Naive B cell (primary cell): ENCODE data around the gene DUSP9. TPM values are rescaled to one million over a fixed set of nuclear protein-coding genes. Genes with fewer than 3 reads are reported as not detected.
"Not testable (repeated sequence)": the region's sequence is repeated elsewhere in the genome, so short reads cannot be mapped to it uniquely, and the experiment has no call there.

Experiments used
- ATAC-seq, 2 donors: fragments of 150-1000 bp; cut with Tn5 transposase; 2 replicates each; pipeline ENCODE4 v1.10.0; 2021; ENCODE audit warnings: low read depth in 2 of 2, mild to moderate bottlenecking in 2 of 2, moderate library complexity in 2 of 2
- DNase-seq: peaks from one replicate; pipeline ENCODE4 v3.0.0; 2022
- H3K27ac Mint-ChIP-seq, 6 donors: one replicate each; pipeline ENCODE4 v1.8.0; 2020 to 2022; ENCODE audit warnings: mild to moderate bottlenecking in 6 of 6, mixed read lengths in 6 of 6, moderate library complexity in 5 of 6, inconsistent platforms in 2 of 6
- H3K27me3 Mint-ChIP-seq, 3 donors: one replicate each; pipeline ENCODE4 v1.8.0; 2021 to 2022; ENCODE audit warnings: mixed read lengths in 3 of 3, mild to moderate bottlenecking in 1 of 3
- H3K36me3 Mint-ChIP-seq, 2 donors: one replicate each; pipeline ENCODE4 v1.8.0; 2020 to 2022; ENCODE audit warnings: mixed read lengths in 2 of 2, inconsistent platforms in 1 of 2, mild to moderate bottlenecking in 1 of 2
- H3K4me1 Mint-ChIP-seq, 3 donors: one replicate each; pipeline ENCODE4 v1.8.0; 2020 to 2022; ENCODE audit warnings: mixed read lengths in 3 of 3, inconsistent platforms in 1 of 3, mild to moderate bottlenecking in 1 of 3, moderate library complexity in 1 of 3
- H3K4me3 Mint-ChIP-seq, 8 donors: one replicate each; pipeline ENCODE4 v1.8.0; 2020 to 2022; ENCODE audit warnings: mild to moderate bottlenecking in 8 of 8, mixed read lengths in 8 of 8, moderate library complexity in 8 of 8, inconsistent platforms in 2 of 8
- H3K9me3 Mint-ChIP-seq, 7 donors: one replicate each; pipeline ENCODE4 v1.8.0; 2020 to 2022; ENCODE audit warnings: mixed read lengths in 7 of 7, mild to moderate bottlenecking in 5 of 7, inconsistent platforms in 2 of 7, moderate library complexity in 1 of 7
- polyA plus RNA-seq, 6 donors: library from polyadenylated mRNA; unstranded; fragments of 300-500 nt; fragmentation: Illumina TruSeq; gene quantifications; one replicate each; pipeline ENCODE4 v1.2.3, GENCODE V29; 2021; ENCODE audit warnings: low read depth in 6 of 6

Gene DUSP9
- polyA plus RNA-seq, 6 donors from 2014 or later, result not detected

DNA sequence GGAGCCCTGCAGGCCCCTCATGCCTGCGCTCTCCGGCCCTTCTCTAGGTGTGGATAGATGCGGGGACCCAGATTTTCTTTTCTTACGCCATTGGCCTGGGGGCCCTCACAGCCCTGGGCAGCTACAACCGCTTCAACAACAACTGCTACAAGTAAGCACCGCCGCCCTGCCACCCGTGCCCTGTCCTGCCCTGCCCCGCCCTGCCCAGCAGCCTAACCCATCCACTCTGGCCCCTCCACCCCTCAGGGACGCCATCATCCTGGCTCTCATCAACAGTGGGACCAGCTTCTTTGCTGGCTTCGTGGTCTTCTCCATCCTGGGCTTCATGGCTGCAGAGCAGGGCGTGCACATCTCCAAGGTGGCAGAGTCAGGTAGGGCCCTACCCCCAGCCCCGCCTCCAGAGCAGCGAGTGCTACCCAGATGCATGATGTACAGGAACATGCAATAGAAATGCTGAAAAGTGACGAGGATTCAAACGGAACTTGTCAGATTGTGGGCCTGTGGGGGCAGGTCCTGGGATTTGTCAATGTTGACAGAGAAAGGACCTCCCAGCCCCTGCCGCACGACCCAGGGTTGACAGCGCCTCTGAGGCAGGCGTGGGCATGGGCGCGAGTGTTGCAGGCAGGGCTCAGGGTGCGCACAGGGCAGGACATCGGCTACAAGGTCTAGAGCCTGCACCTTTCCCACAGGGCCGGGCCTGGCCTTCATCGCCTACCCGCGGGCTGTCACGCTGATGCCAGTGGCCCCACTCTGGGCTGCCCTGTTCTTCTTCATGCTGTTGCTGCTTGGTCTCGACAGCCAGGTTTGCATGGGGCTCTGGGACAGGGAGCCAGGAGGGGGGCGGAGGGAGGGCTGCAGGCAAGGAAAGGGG, 46.4 kb downstream of the DUSP9 start:
- Mint-ChIP-seq H3K27ac (peak overlapping the region in 2 of 6 donors; percentile 20 to 32), H3K4me1 (no peaks in the 10 kb centered on the region), H3K27me3 (peaks cover 0 to 11% (median 0%) of the 10 kb centered on the region in 3 donors), H3K9me3 (peaks cover 0 to 3% (median 0%) of the 10 kb centered on the region in 7 donors), H3K36me3 (no peaks in the 10 kb centered on the region), H3K4me3 (no peak overlapping the region)
- no peak for ATAC-seq
- no peak for DNase-seq

DNA sequence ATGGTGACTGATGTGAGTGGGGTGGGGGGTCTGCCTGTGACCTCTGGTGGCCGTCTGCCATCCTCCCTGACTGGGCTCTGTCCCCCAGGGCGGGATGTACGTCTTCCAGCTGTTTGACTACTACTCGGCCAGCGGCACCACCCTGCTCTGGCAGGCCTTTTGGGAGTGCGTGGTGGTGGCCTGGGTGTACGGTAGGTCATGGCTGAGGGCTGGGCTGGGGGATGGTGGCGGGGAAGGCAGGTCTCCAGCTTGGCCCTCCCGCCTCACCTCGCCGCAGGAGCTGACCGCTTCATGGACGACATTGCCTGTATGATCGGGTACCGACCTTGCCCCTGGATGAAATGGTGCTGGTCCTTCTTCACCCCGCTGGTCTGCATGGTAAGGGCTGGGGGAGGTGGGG, 47.3 kb downstream of the DUSP9 start:
- not testable (repeated sequence) for H3K9me3 Mint-ChIP-seq, H3K27ac Mint-ChIP-seq, DNase-seq, H3K4me3 Mint-ChIP-seq, ATAC-seq, H3K4me1 Mint-ChIP-seq, H3K36me3 Mint-ChIP-seq
- peaks cover 0 to 11% (median 0%) of the 10 kb centered on the region in 3 donors for H3K27me3 Mint-ChIP-seq

DNA sequence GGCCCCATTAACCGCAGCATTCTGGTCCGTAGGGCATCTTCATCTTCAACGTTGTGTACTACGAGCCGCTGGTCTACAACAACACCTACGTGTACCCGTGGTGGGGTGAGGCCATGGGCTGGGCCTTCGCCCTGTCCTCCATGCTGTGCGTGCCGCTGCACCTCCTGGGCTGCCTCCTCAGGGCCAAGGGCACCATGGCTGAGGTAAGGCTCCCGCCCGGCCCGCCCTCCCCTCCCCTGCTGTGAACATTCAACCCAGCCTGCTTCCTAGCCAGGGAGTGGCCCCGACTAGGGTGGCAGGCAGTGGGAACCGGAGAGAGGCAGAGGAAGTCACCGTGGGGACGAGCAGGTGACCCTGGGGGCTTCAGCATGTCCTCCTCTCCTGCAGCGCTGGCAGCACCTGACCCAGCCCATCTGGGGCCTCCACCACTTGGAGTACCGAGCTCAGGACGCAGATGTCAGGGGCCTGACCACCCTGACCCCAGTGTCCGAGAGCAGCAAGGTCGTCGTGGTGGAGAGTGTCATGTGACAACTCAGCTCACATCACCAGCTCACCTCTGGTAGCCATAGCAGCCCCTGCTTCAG, 47.8 kb downstream of the DUSP9 start:
- ATAC-seq, result no peak

DNA sequence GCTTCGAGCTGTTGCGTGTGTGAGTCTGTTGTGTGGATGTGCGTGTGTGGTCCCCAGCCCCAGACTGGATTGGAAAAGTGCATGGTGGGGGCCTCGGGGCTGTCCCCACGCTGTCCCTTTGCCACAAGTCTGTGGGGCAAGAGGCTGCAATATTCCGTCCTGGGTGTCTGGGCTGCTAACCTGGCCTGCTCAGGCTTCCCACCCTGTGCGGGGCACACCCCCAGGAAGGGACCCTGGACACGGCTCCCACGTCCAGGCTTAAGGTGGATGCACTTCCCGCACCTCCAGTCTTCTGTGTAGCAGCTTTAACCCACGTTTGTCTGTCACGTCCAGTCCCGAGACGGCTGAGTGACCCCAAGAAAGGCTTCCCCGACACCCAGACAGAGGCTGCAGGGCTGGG, 49.1 kb downstream of the DUSP9 start:
- DNase-seq, result no peak
- peaks cover 0 to under 1% (median 0%) of the 10 kb centered on the region in 3 donors for H3K27me3 Mint-ChIP-seq
- peaks cover 0 to 3% (median 0%) of the 10 kb centered on the region in 7 donors for H3K9me3 Mint-ChIP-seq
- H3K36me3 Mint-ChIP-seq, result no peaks in the 10 kb centered on the region
- ATAC-seq, result no peak
- no peaks in the 10 kb centered on the region for H3K4me1 Mint-ChIP-seq
- H3K27ac Mint-ChIP-seq, result no peak overlapping the region
- peak overlapping the region in 1 of 8 donors; percentile 61 for H3K4me3 Mint-ChIP-seq

More for the DNA sequence above, 47.8 kb downstream of the DUSP9 start:
- Mint-ChIP-seq H3K4me3 (no peak overlapping the region), H3K9me3 (peaks cover 0 to 3% (median 0%) of the 10 kb centered on the region in 7 donors), H3K27ac (no peak overlapping the region), H3K36me3 (no peaks in the 10 kb centered on the region), H3K27me3 (peaks cover 0 to 11% (median 0%) of the 10 kb centered on the region in 3 donors), H3K4me1 (no peaks in the 10 kb centered on the region)
- DNase-seq, result no peak

DNA sequence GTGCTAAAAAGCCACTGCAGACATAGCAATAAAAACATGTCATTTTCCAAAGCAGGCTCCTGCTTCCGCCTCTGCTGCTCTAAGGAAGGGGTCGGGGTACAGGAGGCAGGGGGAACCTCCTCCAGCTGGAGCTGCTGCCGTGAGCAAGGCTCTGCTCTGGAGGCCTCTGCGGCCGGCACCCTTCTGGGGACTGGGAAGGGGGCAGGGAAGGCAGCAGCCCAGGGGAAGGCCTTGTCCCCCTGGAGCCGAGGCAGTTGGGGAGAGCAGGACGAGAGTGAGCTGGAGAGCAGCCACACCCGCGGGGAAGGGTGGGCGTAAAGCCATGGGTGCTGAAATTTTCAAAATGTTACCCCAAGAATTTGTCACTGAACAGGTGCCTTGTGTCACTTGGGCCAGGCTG, 49.5 kb downstream of the DUSP9 start:
- H3K9me3 Mint-ChIP-seq, H3K36me3 Mint-ChIP-seq, H3K27me3 Mint-ChIP-seq, DNase-seq, ATAC-seq, H3K4me3 Mint-ChIP-seq, H3K4me1 Mint-ChIP-seq: not testable (repeated sequence)
- H3K27ac Mint-ChIP-seq, result peak overlapping the region in 1 of 6 donors; percentile 20

GRCh38 chrX:153696986-153697722, 50.2 kb downstream of the DUSP9 start:
- H3K27ac Mint-ChIP-seq, result peak overlapping the region in 2 of 6 donors; percentile 20 to 32
- not testable (repeated sequence) for H3K4me1 Mint-ChIP-seq, H3K4me3 Mint-ChIP-seq, H3K9me3 Mint-ChIP-seq, H3K27me3 Mint-ChIP-seq, DNase-seq, H3K36me3 Mint-ChIP-seq, ATAC-seq

DNA sequence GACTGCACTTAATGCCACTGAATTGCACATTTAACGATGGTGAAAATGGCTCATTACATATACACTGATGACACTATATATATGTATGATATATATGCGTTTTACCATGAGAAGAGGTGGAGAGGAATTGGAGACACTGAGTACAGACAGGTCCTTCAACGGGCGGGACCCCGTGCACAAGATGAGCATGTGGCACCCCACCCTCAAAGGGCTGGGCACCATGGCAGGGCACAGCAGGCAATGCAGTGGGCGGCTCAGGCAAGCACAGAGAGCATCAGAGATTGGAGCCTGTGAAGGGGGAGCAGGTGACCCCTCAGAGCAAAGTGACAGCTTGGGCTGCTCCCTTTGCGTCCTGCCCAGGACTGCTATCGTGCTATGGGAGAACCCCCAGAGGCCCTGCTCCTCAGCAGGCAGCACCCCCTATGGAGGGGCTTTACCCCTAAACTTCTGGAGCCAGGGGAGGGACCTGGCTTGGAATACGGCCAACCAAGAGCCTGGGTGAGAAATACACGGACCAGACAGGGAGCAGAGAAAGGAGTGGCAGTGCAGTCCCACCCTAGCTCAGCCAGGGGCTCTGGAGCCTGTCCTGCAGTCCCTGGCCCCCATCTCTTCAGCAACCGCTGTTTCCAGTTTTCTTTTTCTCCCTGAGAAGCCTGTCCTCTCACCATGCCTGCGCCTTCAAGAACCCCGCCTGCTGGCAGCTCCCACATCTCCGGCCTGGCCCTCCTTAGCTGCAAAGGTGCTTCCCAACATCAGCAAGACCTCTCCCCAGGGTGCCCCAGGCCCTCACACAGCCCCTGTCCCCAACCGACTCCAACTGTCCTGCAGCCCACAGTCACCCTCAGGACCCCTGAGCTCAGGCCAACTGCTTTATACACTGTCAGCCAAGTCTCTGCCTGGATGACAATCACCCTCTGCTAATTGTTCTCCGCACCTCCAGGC, 51.2 kb downstream of the DUSP9 start:
- Mint-ChIP-seq H3K27ac (peak overlapping the region in 2 of 6 donors; percentile 39 to 61), H3K9me3 (peaks cover 0 to 3% (median 0%) of the 10 kb centered on the region in 7 donors), H3K4me1 (no peaks in the 10 kb centered on the region), H3K4me3 (no peak overlapping the region), H3K27me3 (no peaks in the 10 kb centered on the region), H3K36me3 (no peaks in the 10 kb centered on the region)
- ATAC-seq, result no peak
- DNase-seq, result no peak

GRCh38 chrX:153699210-153699783, 52.3 kb downstream of the DUSP9 start:
- H3K4me3 Mint-ChIP-seq, H3K27ac Mint-ChIP-seq, DNase-seq, H3K36me3 Mint-ChIP-seq, H3K9me3 Mint-ChIP-seq, H3K4me1 Mint-ChIP-seq, ATAC-seq, H3K27me3 Mint-ChIP-seq: not testable (repeated sequence)

- not testable (repeated sequence) for H3K9me3 Mint-ChIP-seq, H3K4me3 Mint-ChIP-seq, H3K27me3 Mint-ChIP-seq, H3K36me3 Mint-ChIP-seq, H3K27ac Mint-ChIP-seq, DNase-seq, H3K4me1 Mint-ChIP-seq, ATAC-seq
These were observed 52.9 kb downstream of the DUSP9 start for GRCh38 chrX:153699784-153700371.

DNA sequence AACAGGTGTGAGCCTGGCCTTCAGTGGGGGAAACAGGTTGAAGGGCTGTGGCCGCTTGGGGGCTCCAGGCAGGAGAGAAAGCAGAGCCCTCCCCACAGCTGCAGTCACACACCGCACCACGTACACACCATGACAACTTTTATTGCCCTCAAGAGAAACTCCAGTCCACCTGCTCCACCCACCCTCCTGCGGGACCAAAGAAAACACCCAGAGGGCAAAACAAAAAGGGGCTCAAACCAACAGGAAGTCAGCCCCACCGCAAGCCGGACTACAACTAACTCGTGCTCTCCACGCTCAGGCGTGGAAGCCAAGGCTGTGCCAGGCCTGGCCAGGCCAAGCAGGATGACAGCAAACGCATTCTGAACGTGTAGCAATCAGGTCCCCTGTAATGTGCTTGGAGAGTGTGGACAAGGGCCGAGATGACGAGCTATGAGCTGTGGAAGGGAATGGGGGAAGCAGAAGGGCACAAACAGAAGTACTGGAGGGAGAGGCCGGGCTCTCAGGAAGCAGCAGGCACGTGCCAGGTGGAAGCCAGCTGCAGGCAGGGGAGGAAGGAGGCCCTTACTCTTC, 53.5 kb downstream of the DUSP9 start:
- H3K4me1 Mint-ChIP-seq, result no peaks in the 10 kb centered on the region
- ATAC-seq (no peak), DNase-seq (no peak)
- no peaks in the 10 kb centered on the region for H3K36me3 Mint-ChIP-seq
- H3K9me3 Mint-ChIP-seq, result peaks cover 0 to 3% (median 0%) of the 10 kb centered on the region in 7 donors
- H3K4me3 Mint-ChIP-seq, result no peak overlapping the region
- H3K27ac Mint-ChIP-seq, result peak overlapping the region in 1 of 6 donors; percentile 49
- H3K27me3 Mint-ChIP-seq, result no peaks in the 10 kb centered on the region
